Measurements from ENCODE around the gene DDX31.

The DDX31 gene

GRCh38 chr9:132547976-132548730 is 121.6 kb downstream of the DDX31 start:
- DNase-seq (ENCODE audit: extremely low read depth, low read depth): no peak
- TF ChIP-seq CTCF (IDR thresholded peaks at IDR 0.05; ENCODE audit: low read depth, low read length): no peak

GRCh38 chr9:132547436-132547835 is 122.3 kb downstream of the DDX31 start:
- no peak for TF ChIP-seq CTCF (IDR thresholded peaks at IDR 0.05; ENCODE audit: low read depth, low read length)
- DNase-seq (ENCODE audit: extremely low read depth, low read depth): no peak

- DNase-seq (ENCODE audit: extremely low read depth, low read depth): no peak
- no peak for TF ChIP-seq CTCF (IDR thresholded peaks at IDR 0.05; ENCODE audit: low read depth, low read length)
These were observed 122.7 kb downstream of the DDX31 start for GRCh38 chr9:132547052-132547431.

- TF ChIP-seq CTCF (IDR thresholded peaks at IDR 0.05; ENCODE audit: low read depth, low read length): peak; percentile 17
- no peak for DNase-seq (ENCODE audit: extremely low read depth, low read depth)
These were observed 123.4 kb downstream of the DDX31 start for GRCh38 chr9:132546148-132547051.

GRCh38 chr9:132545578-132545977 is 124.2 kb downstream of the DDX31 start:
- no peak for TF ChIP-seq CTCF (IDR thresholded peaks at IDR 0.05; ENCODE audit: low read depth, low read length)
- DNase-seq (ENCODE audit: extremely low read depth, low read depth): no peak

GRCh38 chr9:132543960-132544359 is 125.8 kb downstream of the DDX31 start:
- DNase-seq (ENCODE audit: extremely low read depth, low read depth): no peak
- no peak for TF ChIP-seq CTCF (IDR thresholded peaks at IDR 0.05; ENCODE audit: low read depth, low read length)

- no peak for TF ChIP-seq CTCF (IDR thresholded peaks at IDR 0.05; ENCODE audit: low read depth, low read length)
- no peak for DNase-seq (ENCODE audit: extremely low read depth, low read depth)
These were observed 126.5 kb downstream of the DDX31 start for GRCh38 chr9:132543251-132543650.
